Heart right ventricle (tissue), 16 donors: Measurements from ENCODE around the gene THSD4. TPM values are rescaled to one million over a fixed set of nuclear protein-coding genes. Genes with fewer than 3 reads are reported as not detected.

Experiments used
- ATAC-seq, 8 donors: fragments of 200-7000 bp; cut with Tn5 transposase; one replicate each; pipeline ENCODE4 v1.9.1; 2020; ENCODE audit warnings: mild to moderate bottlenecking in 8 of 8, moderate library complexity in 8 of 8, moderate number of reproducible peaks in 1 of 8
- DNase-seq, 2 donors: peaks; one replicate each; pipeline ENCODE4 v3.0.0-alpha.2; 2020
- H3K27ac ChIP-seq, 10 donors: fragments of 200-600 bp; sonication (generic) in 2 of 10; one replicate each; pipeline versions ENCODE4 v1.5.0 to v1.8.0; 2020 to 2022; ENCODE audit warnings: mild to moderate bottlenecking in 3 of 10
- H3K27me3 ChIP-seq, 7 donors: fragments of 200-600 bp; one replicate each; pipeline ENCODE4 v1.8.0; 2021 to 2022; ENCODE audit warnings: mild to moderate bottlenecking in 2 of 7
- H3K36me3 ChIP-seq, 9 donors: fragments of 200-600 bp; sonication (generic) in 1 of 9; one replicate each; pipeline versions ENCODE4 v1.5.0 to v1.8.0; 2020 to 2022; ENCODE audit warnings: mild to moderate bottlenecking in 2 of 9
- H3K4me1 ChIP-seq, 9 donors: fragments of 200-600 bp; sonication (generic) in 1 of 9; one replicate each; pipeline versions ENCODE4 v1.5.0 to v1.8.0; 2020 to 2022; ENCODE audit warnings: mild to moderate bottlenecking in 4 of 9
- H3K4me3 ChIP-seq, 10 donors: fragments of 200-600 bp; sonication (generic) in 2 of 10; one replicate each; pipeline versions ENCODE4 v1.5.0 to v1.8.0; 2020 to 2022; ENCODE audit warnings: mild to moderate bottlenecking in 7 of 10, moderate library complexity in 2 of 10
- H3K9me3 ChIP-seq, 11 donors: fragments of 200-600 bp in 10 of 11; sonication (generic) in 2 of 11; one replicate each; pipeline versions ENCODE4 v1.5.0 to v1.8.0; 2013 to 2022; ENCODE audit warnings: mild to moderate bottlenecking in 2 of 11, control low read depth in 1 of 11, moderate library complexity in 1 of 11
- WGBS, 2 donors: extraction: QIAGEN DNeasy Blood & Tissue Kit; methylation state at CpG; one replicate each; pipeline ENCODE4 v1.1.7; 2013; ENCODE audit warnings: inconsistent platforms in 1 of 2; 5-methylcytosine and 5-hydroxymethylcytosine counted together
- intact Hi-C, 10 donors: fragments of 100-400 bp; cut with DNase I; formaldehyde crosslinking; loops; one replicate each; pipeline versions ENCODE4 v1.11.1 to v1.14.2; 2022
- polyA plus RNA-seq, 2 donors: library from polyadenylated mRNA; stranded (reverse); fragments of 200-250 nt; gene quantifications; one replicate each; pipeline ENCODE4 v1.2.3, GENCODE V29; 2013
- total RNA-seq, 10 donors: library from RNA; stranded (reverse); fragmentation: NEBNext Ultra II Directional in 3 of 10; extraction: Animal tissue kit (Norgen Biotek cat#: 25700) in 3 of 10; gene quantifications; one replicate each; pipeline versions ENCODE4 v1.2.1 to v1.2.4, GENCODE V29; 2021 to 2023
- TF ChIP-seq, protein P1 (sequence below), 9 donors: fragments of 200-600 bp; sonication (generic) in 2 of 9; IDR thresholded peaks; one replicate each; pipeline versions ENCODE4 v1.5.0 to v1.8.0; 2021 to 2022; ENCODE audit warnings: antibody characterized with exemption in 9 of 9, mild to moderate bottlenecking in 5 of 9, moderate library complexity in 1 of 9
- donor health status: Arrhythmogenic right ventricular cardiomyopathy.
- donor health status: ischemic (EF 13 %, LVEDD 7.1; RV severe dilation, severe dysfunction).
- donor health status: healthy with polysubstance abuse.
- donor health status: DM: no; HTN: yes; CAD: no.
- donor health status: DM: no; HTN: no; CAD: no.
- donor health status: ischemic (EF 25% LVEDD 6.9; RV normal size, moderate dysfunction).
- donor health status: ischemic (EF 25% LVEDD 5.7; RV mildly dilated, moderate dysfunction).
- donor health status: healthy.
- donor health status: DM: yes; HTN: yes; CAD: no.
- donor health status: Ischemic cardiomyopathy.
- donor health status: ischemic (EF 35%, LVEDD 5.7; RV mildly dilated, moderate dysfunction).
- donor health status: nonischemic (EF 11% LVEDD 7.7; RV severe dilation, severe dysfunction).
- donor health status: DM: yes; HTN: yes; CAD: no.
- donor health status: PGD.
- donor health status: ischemic (EF 29% LVEDD 5.4; RV normal size, mild dysfunction).
- donor health status: nonischemic (EF 23%, LVEDD 6.1; RV moderate dilation, normal function).

Gene THSD4
- total and polyA plus RNA-seq, 12 donors, result 20.8 to 212 (median 139) TPM

DNA sequence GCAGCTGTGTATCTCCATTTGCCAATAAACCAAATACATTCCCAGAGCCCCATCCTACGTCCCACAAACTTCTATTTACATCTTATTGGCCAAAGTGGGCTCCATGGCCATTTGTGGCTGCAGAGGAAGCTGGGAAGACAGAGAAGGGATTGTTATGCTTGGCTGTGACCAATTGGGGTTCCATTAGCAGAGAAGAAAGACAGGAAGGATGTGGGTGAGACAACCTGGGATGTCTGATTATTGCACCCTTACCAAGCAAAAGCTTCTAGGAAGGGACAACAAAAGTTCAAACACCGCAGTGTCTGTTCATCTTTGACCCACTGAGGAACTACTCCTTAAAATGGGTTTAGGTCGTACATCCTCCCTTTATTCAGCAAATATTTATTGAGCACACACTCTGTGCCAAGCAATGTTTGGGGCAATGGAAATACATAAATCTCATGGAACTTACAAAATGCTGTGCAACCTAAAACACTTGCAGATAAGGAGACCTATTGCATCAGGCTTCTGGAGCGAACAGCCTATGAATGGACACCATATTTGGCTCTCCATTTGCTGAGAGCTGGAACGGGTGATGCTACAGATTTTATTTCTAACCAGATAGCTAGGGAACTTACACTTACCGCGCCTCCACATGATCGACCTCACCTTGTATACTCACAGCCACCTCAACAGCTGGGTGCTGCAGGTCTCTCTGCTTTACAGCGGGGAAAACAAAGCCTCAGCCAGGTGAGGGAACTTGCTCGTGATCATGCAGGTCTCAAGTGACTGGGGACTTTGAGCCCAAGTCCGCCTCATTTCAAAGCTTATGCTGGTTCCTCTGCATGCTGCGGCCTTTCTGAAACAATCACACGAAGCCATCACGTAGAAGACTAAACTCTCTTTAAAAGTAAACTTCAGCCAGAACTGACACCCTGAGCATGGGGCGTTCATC is 673.6 kb downstream of the THSD4 start:
- intact Hi-C loops, result loop anchor here in 1 of 10 donors (10.0 kb wide), 1 partner anchor 366 kb away; no protein-coding TSS in a partner anchor
- Histone ChIP-seq H3K36me3 (no peaks in the 10 kb centered on the region), H3K27ac (no peak overlapping the region), H3K27me3 (no peaks in the 10 kb centered on the region), H3K9me3 (no peaks in the 10 kb centered on the region), H3K4me1 (peaks cover 0 to 9% (median 0%) of the 10 kb centered on the region in 9 donors), H3K4me3 (no peak overlapping the region)
- TF ChIP-seq, protein P1, sequence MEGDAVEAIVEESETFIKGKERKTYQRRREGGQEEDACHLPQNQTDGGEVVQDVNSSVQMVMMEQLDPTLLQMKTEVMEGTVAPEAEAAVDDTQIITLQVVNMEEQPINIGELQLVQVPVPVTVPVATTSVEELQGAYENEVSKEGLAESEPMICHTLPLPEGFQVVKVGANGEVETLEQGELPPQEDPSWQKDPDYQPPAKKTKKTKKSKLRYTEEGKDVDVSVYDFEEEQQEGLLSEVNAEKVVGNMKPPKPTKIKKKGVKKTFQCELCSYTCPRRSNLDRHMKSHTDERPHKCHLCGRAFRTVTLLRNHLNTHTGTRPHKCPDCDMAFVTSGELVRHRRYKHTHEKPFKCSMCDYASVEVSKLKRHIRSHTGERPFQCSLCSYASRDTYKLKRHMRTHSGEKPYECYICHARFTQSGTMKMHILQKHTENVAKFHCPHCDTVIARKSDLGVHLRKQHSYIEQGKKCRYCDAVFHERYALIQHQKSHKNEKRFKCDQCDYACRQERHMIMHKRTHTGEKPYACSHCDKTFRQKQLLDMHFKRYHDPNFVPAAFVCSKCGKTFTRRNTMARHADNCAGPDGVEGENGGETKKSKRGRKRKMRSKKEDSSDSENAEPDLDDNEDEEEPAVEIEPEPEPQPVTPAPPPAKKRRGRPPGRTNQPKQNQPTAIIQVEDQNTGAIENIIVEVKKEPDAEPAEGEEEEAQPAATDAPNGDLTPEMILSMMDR (IDR thresholded peaks at IDR 0.05), result no peak
- 87 to 89% methylated on average over 15 of the region's 15 CpGs for WGBS, 2 donors
- DNase-seq, result no peak
- no peak for ATAC-seq

DNA sequence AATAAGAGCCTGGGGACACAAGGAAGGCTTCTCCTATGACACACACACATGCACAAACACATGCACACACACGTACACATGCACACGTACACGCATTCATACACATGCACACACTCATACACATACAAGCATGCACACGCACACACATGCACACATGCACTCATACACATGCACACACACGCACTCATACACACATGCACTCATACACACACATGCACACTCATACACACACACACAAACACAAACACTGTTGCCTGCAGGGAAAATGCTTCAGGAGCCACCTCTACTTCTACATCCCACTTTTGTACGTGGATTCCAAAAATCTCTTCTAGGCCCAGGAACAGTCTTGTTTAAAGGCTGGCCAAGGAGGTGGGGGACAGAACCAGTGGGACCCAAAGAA is 674.3 kb downstream of the THSD4 start:
- 84 to 94% methylated on average over 6 of the region's 6 CpGs for WGBS, 2 donors
- no peak for DNase-seq

DNA sequence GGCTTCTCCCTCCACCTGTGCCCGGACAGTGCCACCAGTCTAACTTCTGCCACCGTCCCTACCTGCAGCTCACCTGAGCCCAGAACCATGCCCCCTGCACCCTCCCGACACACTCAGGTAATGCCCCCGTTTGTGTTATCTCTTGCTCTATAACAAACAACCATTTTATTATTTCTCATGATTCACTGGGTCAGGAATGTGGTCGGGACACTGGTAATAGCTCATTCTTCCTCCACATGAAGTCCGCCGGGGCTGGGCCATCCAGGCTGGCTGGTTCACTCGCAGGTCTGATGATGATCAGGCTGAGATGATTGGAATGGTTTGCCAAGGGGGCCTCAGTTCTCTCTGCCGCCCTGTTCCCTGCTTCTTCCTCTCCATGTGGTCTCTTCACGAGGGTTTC is 674.8 kb downstream of the THSD4 start:
- 76 to 86% methylated on average over 10 of the region's 10 CpGs for WGBS, 2 donors
- no peaks in the 10 kb centered on the region for H3K36me3 ChIP-seq

More for the DNA sequence above, 674.3 kb downstream of the THSD4 start:
- intact Hi-C loops, result loop anchor here in 1 of 10 donors (10.0 kb wide), 1 partner anchor 365 kb away; no protein-coding TSS in a partner anchor
- Histone ChIP-seq H3K4me1 (peaks cover 0 to 9% (median 0%) of the 10 kb centered on the region in 9 donors), H3K36me3 (no peaks in the 10 kb centered on the region), H3K4me3 (no peak overlapping the region), H3K9me3 (no peaks in the 10 kb centered on the region), H3K27me3 (no peaks in the 10 kb centered on the region), H3K27ac (no peak overlapping the region)
- peak in 2 of 8 donors; percentile 12 to 33 for ATAC-seq
- TF ChIP-seq, protein P1 (IDR thresholded peaks at IDR 0.05), result no peak

DNA sequence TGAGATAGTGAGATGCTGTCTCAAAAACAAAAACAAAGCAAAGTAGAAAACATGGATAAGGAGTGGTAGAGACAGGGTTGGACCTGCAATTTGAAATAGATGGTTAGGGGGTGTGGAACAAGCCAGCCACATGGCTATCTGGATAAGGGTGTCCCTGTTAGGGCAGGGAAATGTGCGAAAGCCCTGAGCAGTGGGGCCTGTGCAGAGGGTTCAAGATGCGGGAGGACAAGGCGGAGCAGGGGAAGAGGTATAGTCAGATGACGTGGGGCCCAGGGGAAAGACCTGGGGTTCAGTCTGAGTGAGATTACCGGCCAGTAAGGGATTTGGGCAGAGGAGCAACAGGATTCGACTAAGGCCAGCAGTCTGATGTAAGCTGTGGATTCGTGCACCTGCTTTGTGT is 676.7 kb downstream of the THSD4 start:
- TF ChIP-seq, protein P1 (IDR thresholded peaks at IDR 0.05), result no peak
- H3K27me3 ChIP-seq, result no peaks in the 10 kb centered on the region
- H3K4me1 ChIP-seq, result peaks cover 0 to 9% (median 0%) of the 10 kb centered on the region in 9 donors
- no peak overlapping the region for H3K4me3 ChIP-seq
- no peak overlapping the region for H3K27ac ChIP-seq
- no peaks in the 10 kb centered on the region for H3K36me3 ChIP-seq
- no peak for ATAC-seq
- no peaks in the 10 kb centered on the region for H3K9me3 ChIP-seq
- DNase-seq, result no peak
- 90% methylated on average over 7 of the region's 7 CpGs for WGBS, 2 donors
- intact Hi-C loops, result no loop called here

More for the DNA sequence above, 674.8 kb downstream of the THSD4 start:
- no peaks in the 10 kb centered on the region for H3K27me3 ChIP-seq
- ATAC-seq, result no peak
- no peak overlapping the region for H3K4me3 ChIP-seq
- H3K27ac ChIP-seq, result no peak overlapping the region
- intact Hi-C loops, result no loop called here
- TF ChIP-seq, protein P1 (IDR thresholded peaks at IDR 0.05), result no peak
- peaks cover 0 to 9% (median 0%) of the 10 kb centered on the region in 9 donors for H3K4me1 ChIP-seq
- no peaks in the 10 kb centered on the region for H3K9me3 ChIP-seq
- no peak for DNase-seq
